Measurements from ENCODE around the gene HS3ST2. TPM values are rescaled to one million over a fixed set of nuclear protein-coding genes. Genes with fewer than 3 reads are reported as not detected.
A peak's percentile ranks its signal among the peaks of the same experiment; 100 is the strongest.
"Not testable (repeated sequence)": the region's sequence is repeated elsewhere in the genome, so short reads cannot be mapped to it uniquely, and the experiment has no call there.

HS3ST2 gene
- total and polyA plus RNA-seq, 4 experiments from 2014 or later, result 0.47 to 0.70 TPM; not detected in 2

- Mint-ChIP-seq H3K36me3 (no peaks in the 10 kb centered on the region), H3K4me1 (no peaks in the 10 kb centered on the region), H3K4me3 (no peak overlapping the region), H3K27me3 (peaks cover 6 to 17% of the 10 kb centered on the region in 2 donors), H3K27ac (no peak overlapping the region), H3K9me3 (peaks cover 0 to 1% (median 0%) of the 10 kb centered on the region in 8 donors)
- Histone ChIP-seq H3K4me3 (ENCODE audit: low read length in 2 of 2) (no peak overlapping the region), H3K9me3 (ENCODE audit: control insufficient read depth in 1 of 2, low read length in 2 of 2) (no peaks in the 10 kb centered on the region), H3K27me3 (ENCODE audit: insufficient read depth, low read length) (peaks cover under 1% of the 10 kb centered on the region), H3K4me1 (ENCODE audit: insufficient read depth, low read length) (no peaks in the 10 kb centered on the region), H3K36me3 (ENCODE audit: insufficient read depth, low read length) (no peaks in the 10 kb centered on the region), H3K27ac (ENCODE audit: low read depth, low read length) (no peak overlapping the region)
- POLR2A ChIA-PET (ENCODE audit: partially characterized antibody), result no interaction called here
- intact Hi-C loops (cut with micrococcal nuclease), result loop anchor here (10.0 kb wide), 1 partner anchor 544 kb away; no protein-coding TSS in a partner anchor
- CTCF ChIA-PET (ENCODE audit: partially characterized antibody), result no interaction called here
- DNase-seq, result no peak
Observed at GRCh38 chr16:22890976-22891375, 77.0 kb downstream of the HS3ST2 start.

GRCh38 chr16:22897184-22897583 is 83.2 kb downstream of the HS3ST2 start:
- Mint-ChIP-seq H3K27me3 (peaks cover 12 to 16% of the 10 kb centered on the region in 2 donors), H3K4me3 (no peak overlapping the region), H3K36me3 (no peaks in the 10 kb centered on the region), H3K4me1 (no peaks in the 10 kb centered on the region), H3K9me3 (peaks cover 0 to 3% (median 0%) of the 10 kb centered on the region in 8 donors), H3K27ac (no peak overlapping the region)
- no peaks in the 10 kb centered on the region for H3K36me3 ChIP-seq (ENCODE audit: insufficient read depth, low read length)
- no peak overlapping the region for H3K27ac ChIP-seq (ENCODE audit: low read depth, low read length)
- H3K4me3 ChIP-seq (ENCODE audit: low read length in 2 of 2), result no peak overlapping the region
- no peaks in the 10 kb centered on the region for H3K9me3 ChIP-seq (ENCODE audit: control insufficient read depth in 1 of 2, low read length in 2 of 2)
- ChIA-PET POLR2A (ENCODE audit: partially characterized antibody) (no interaction called here), CTCF (ENCODE audit: partially characterized antibody) (interaction anchor here (1.1 kb wide), 1 partner anchor 9 kb away, joined by 3 read pairs; no protein-coding TSS in a partner anchor)
- peaks cover 4% of the 10 kb centered on the region for H3K27me3 ChIP-seq (ENCODE audit: insufficient read depth, low read length)
- intact Hi-C loops (cut with micrococcal nuclease), result loop anchor here (10.0 kb wide), 1 partner anchor 538 kb away; no protein-coding TSS in a partner anchor
- H3K4me1 ChIP-seq (ENCODE audit: insufficient read depth, low read length), result no peaks in the 10 kb centered on the region
- no peak for DNase-seq

GRCh38 chr16:22898131-22898530 is 84.2 kb downstream of the HS3ST2 start:
- Histone ChIP-seq H3K9me3 (ENCODE audit: control insufficient read depth in 1 of 2, low read length in 2 of 2) (no peaks in the 10 kb centered on the region), H3K4me3 (ENCODE audit: low read length in 2 of 2) (no peak overlapping the region), H3K36me3 (ENCODE audit: insufficient read depth, low read length) (no peaks in the 10 kb centered on the region), H3K4me1 (ENCODE audit: insufficient read depth, low read length) (no peaks in the 10 kb centered on the region), H3K27me3 (ENCODE audit: insufficient read depth, low read length) (peaks cover 4% of the 10 kb centered on the region), H3K27ac (ENCODE audit: low read depth, low read length) (no peak overlapping the region)
- DNase-seq, result no peak
- H3K27me3 Mint-ChIP-seq, result peaks cover 15 to 19% of the 10 kb centered on the region in 2 donors
- intact Hi-C loops (cut with micrococcal nuclease), result loop anchor here (10.0 kb wide), 1 partner anchor 537 kb away; no protein-coding TSS in a partner anchor
- H3K9me3 Mint-ChIP-seq, result peaks cover 0 to 3% (median 0%) of the 10 kb centered on the region in 8 donors
- H3K4me3 Mint-ChIP-seq, result no peak overlapping the region
- CTCF ChIA-PET (ENCODE audit: partially characterized antibody), result interaction anchor here (1.2 kb wide), 1 partner anchor 12 kb away, joined by 4 read pairs; no protein-coding TSS in a partner anchor
- H3K27ac Mint-ChIP-seq, result no peak overlapping the region
- H3K36me3 Mint-ChIP-seq, result no peaks in the 10 kb centered on the region
- POLR2A ChIA-PET (ENCODE audit: partially characterized antibody), result no interaction called here
- no peaks in the 10 kb centered on the region for H3K4me1 Mint-ChIP-seq

GRCh38 chr16:22898874-22899348 is 84.9 kb downstream of the HS3ST2 start:
- peaks cover 0 to 3% (median 0%) of the 10 kb centered on the region in 8 donors for H3K9me3 Mint-ChIP-seq
- H3K4me1 Mint-ChIP-seq, result no peaks in the 10 kb centered on the region
- POLR2A ChIA-PET (ENCODE audit: partially characterized antibody), result no interaction called here
- no peak overlapping the region for H3K27ac Mint-ChIP-seq
- peak in 3 of 5 donors; percentile 5 to 12 (median 6) for DNase-seq
- H3K4me3 ChIP-seq (ENCODE audit: low read length in 2 of 2), result no peak overlapping the region
- no peaks in the 10 kb centered on the region for H3K9me3 ChIP-seq (ENCODE audit: control insufficient read depth in 1 of 2, low read length in 2 of 2)
- H3K4me1 ChIP-seq (ENCODE audit: insufficient read depth, low read length), result no peaks in the 10 kb centered on the region
- H3K36me3 Mint-ChIP-seq, result no peaks in the 10 kb centered on the region
- CTCF ChIA-PET (ENCODE audit: partially characterized antibody), result interaction anchor here (1.1 to 1.2 kb wide), 2 partner anchors 11 to 12 kb away, joined by 3 to 4 read pairs; no protein-coding TSS in a partner anchor
- peaks cover 4% of the 10 kb centered on the region for H3K27me3 ChIP-seq (ENCODE audit: insufficient read depth, low read length)
- intact Hi-C loops (cut with micrococcal nuclease), result loop anchor here (10.0 kb wide), 1 partner anchor 536 kb away; no protein-coding TSS in a partner anchor
- no peak overlapping the region for H3K27ac ChIP-seq (ENCODE audit: low read depth, low read length)
- H3K36me3 ChIP-seq (ENCODE audit: insufficient read depth, low read length), result no peaks in the 10 kb centered on the region
- peaks cover 13 to 18% of the 10 kb centered on the region in 2 donors for H3K27me3 Mint-ChIP-seq
- H3K4me3 Mint-ChIP-seq, result no peak overlapping the region

DNA sequence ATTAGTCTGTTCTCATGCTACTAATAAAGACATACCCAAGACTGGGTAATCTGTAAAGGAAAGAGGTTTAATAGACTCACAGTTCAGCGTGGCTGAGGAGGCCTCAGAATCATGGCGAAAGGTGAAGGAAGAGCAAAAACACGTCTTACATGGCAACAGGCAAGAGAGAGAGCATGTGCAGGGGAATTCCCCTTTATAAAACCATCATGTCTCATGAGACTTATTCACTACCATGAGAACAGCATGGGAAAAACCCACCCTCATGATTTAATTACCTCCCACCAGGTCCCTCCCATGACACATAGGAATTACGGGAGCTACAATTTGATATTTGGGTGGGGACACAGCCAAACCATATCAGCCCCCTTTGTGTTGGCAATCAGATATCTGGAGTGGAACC is 85.6 kb downstream of the HS3ST2 start:
- H3K9me3 ChIP-seq (ENCODE audit: control insufficient read depth in 1 of 2, low read length in 2 of 2); H3K4me1 Mint-ChIP-seq; H3K36me3 Mint-ChIP-seq; POLR2A ChIA-PET (ENCODE audit: partially characterized antibody); H3K4me3 Mint-ChIP-seq; DNase-seq; H3K36me3 ChIP-seq (ENCODE audit: insufficient read depth, low read length); H3K4me1 ChIP-seq (ENCODE audit: insufficient read depth, low read length); H3K27ac Mint-ChIP-seq; H3K9me3 Mint-ChIP-seq; H3K27ac ChIP-seq (ENCODE audit: low read depth, low read length); H3K27me3 ChIP-seq (ENCODE audit: insufficient read depth, low read length); H3K4me3 ChIP-seq (ENCODE audit: low read length in 2 of 2): not testable (repeated sequence)
- CTCF ChIA-PET (ENCODE audit: partially characterized antibody), result interaction anchor here (0.9 to 1.2 kb wide), 3 partner anchors 10 to 16 kb away, joined by 3 to 4 read pairs (median 3); no protein-coding TSS in a partner anchor
- H3K27me3 Mint-ChIP-seq, result peaks cover 17 to 18% of the 10 kb centered on the region in 2 donors
- intact Hi-C loops (cut with micrococcal nuclease), result loop anchor here (10.0 kb wide), 1 partner anchor 535 kb away; no protein-coding TSS in a partner anchor

DNA sequence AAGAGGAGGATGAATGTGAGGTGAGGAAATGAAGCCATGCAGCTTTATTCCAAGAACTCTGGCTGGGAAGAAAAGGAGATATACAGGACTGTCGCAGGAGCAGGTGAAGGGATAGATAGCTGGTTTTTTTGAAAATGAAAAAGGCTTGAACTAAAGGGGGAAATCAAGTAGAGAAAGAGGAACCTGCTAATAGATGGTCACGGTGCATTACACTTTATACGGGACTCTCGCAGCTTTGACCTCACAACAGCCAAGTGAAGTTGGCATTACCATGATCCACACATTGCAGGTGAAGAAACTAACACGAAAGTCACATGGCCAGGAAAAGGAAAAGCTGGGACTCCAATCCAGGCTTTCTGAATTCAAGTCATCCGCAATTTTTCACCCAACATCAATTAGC is 86.9 kb downstream of the HS3ST2 start:
- H3K27ac ChIP-seq (ENCODE audit: low read depth, low read length), result no peak overlapping the region
- intact Hi-C loops (cut with micrococcal nuclease), result no loop called here
- Mint-ChIP-seq H3K9me3 (peaks cover 0 to 2% (median 0%) of the 10 kb centered on the region in 8 donors), H3K36me3 (no peaks in the 10 kb centered on the region), H3K4me1 (no peaks in the 10 kb centered on the region), H3K27ac (no peak overlapping the region), H3K4me3 (no peak overlapping the region), H3K27me3 (peaks cover 19 to 21% of the 10 kb centered on the region in 2 donors)
- peaks cover 4% of the 10 kb centered on the region for H3K27me3 ChIP-seq (ENCODE audit: insufficient read depth, low read length)
- POLR2A ChIA-PET (ENCODE audit: partially characterized antibody), result no interaction called here
- H3K4me1 ChIP-seq (ENCODE audit: insufficient read depth, low read length), result no peaks in the 10 kb centered on the region
- H3K9me3 ChIP-seq (ENCODE audit: control insufficient read depth in 1 of 2, low read length in 2 of 2), result no peaks in the 10 kb centered on the region
- H3K36me3 ChIP-seq (ENCODE audit: insufficient read depth, low read length), result no peaks in the 10 kb centered on the region
- CTCF ChIA-PET (ENCODE audit: partially characterized antibody), result no interaction called here
- no peak for DNase-seq
- H3K4me3 ChIP-seq (ENCODE audit: low read length in 2 of 2), result no peak overlapping the region

- no peak for DNase-seq
- ChIA-PET CTCF (ENCODE audit: partially characterized antibody) (no interaction called here), POLR2A (ENCODE audit: partially characterized antibody) (no interaction called here)
- no peaks in the 10 kb centered on the region for H3K9me3 ChIP-seq (ENCODE audit: control insufficient read depth in 1 of 2, low read length in 2 of 2)
- Mint-ChIP-seq H3K36me3 (no peaks in the 10 kb centered on the region), H3K4me3 (no peak overlapping the region), H3K27me3 (peaks cover 14 to 17% of the 10 kb centered on the region in 2 donors), H3K27ac (no peak overlapping the region), H3K4me1 (no peaks in the 10 kb centered on the region), H3K9me3 (peaks cover 0 to 2% (median 0%) of the 10 kb centered on the region in 8 donors)
- H3K36me3 ChIP-seq (ENCODE audit: insufficient read depth, low read length), result no peaks in the 10 kb centered on the region
- no peak overlapping the region for H3K4me3 ChIP-seq (ENCODE audit: low read length in 2 of 2)
- no peaks in the 10 kb centered on the region for H3K4me1 ChIP-seq (ENCODE audit: insufficient read depth, low read length)
- H3K27ac ChIP-seq (ENCODE audit: low read depth, low read length), result no peak overlapping the region
- H3K27me3 ChIP-seq (ENCODE audit: insufficient read depth, low read length), result no peaks in the 10 kb centered on the region
- intact Hi-C loops (cut with micrococcal nuclease), result no loop called here
Observed at GRCh38 chr16:22901563-22901962, 87.6 kb downstream of the HS3ST2 start.

All from CD4-positive, alpha-beta memory T cell (primary cell).